Germinal center (tissue), 1 donor: Measurements from ENCODE around the gene FTO.

ENCODE experiments used
- DNase-seq: peaks from one replicate; pipeline ENCODE4 v3.0.0; 2012; ENCODE audit warnings: mixed read lengths, low spot score

FTO gene

GRCh38 chr16:53937161-53937880 lies 233.4 kb downstream of the FTO start:
- no peak for DNase-seq

GRCh38 chr16:53944025-53944424 lies 240.1 kb downstream of the FTO start:
- no peak for DNase-seq

- peak; percentile 8 for DNase-seq
These were observed 242.0 kb downstream of the FTO start for GRCh38 chr16:53945996-53946395.

GRCh38 chr16:53946746-53947386 lies 242.9 kb downstream of the FTO start:
- DNase-seq, result no peak

GRCh38 chr16:53947642-53948041 lies 243.7 kb downstream of the FTO start:
- no peak for DNase-seq

GRCh38 chr16:53948326-53948725 lies 244.4 kb downstream of the FTO start:
- no peak for DNase-seq

- no peak for DNase-seq
These were observed 244.9 kb downstream of the FTO start for GRCh38 chr16:53948734-53949430.

- peak; percentile 16 for DNase-seq
These were observed 245.9 kb downstream of the FTO start for GRCh38 chr16:53949715-53950410.

GRCh38 chr16:53950677-53951076 lies 246.7 kb downstream of the FTO start:
- DNase-seq, result no peak

- DNase-seq, result no peak
These were observed 248.6 kb downstream of the FTO start for GRCh38 chr16:53952215-53953208.

GRCh38 chr16:53953336-53953735 lies 249.4 kb downstream of the FTO start:
- no peak for DNase-seq

- DNase-seq, result no peak
These were observed 251.4 kb downstream of the FTO start for GRCh38 chr16:53955221-53955875.

GRCh38 chr16:53958341-53958880 lies 254.5 kb downstream of the FTO start:
- DNase-seq, result no peak

- no peak for DNase-seq
These were observed 256.3 kb downstream of the FTO start for GRCh38 chr16:53960050-53960812.

- no peak for DNase-seq
These were observed 257.1 kb downstream of the FTO start for GRCh38 chr16:53960954-53961616.

GRCh38 chr16:53962041-53962440 lies 258.1 kb downstream of the FTO start:
- DNase-seq, result no peak

GRCh38 chr16:53964145-53964790 lies 260.3 kb downstream of the FTO start:
- DNase-seq, result no peak

GRCh38 chr16:53966821-53967571 lies 263.0 kb downstream of the FTO start:
- no peak for DNase-seq
